Measurements from ENCODE around the gene RP9.
"Not testable (repeated sequence)": the region's sequence is repeated elsewhere in the genome, so short reads cannot be mapped to it uniquely, and the experiment has no call there.

RP9 gene

DNA sequence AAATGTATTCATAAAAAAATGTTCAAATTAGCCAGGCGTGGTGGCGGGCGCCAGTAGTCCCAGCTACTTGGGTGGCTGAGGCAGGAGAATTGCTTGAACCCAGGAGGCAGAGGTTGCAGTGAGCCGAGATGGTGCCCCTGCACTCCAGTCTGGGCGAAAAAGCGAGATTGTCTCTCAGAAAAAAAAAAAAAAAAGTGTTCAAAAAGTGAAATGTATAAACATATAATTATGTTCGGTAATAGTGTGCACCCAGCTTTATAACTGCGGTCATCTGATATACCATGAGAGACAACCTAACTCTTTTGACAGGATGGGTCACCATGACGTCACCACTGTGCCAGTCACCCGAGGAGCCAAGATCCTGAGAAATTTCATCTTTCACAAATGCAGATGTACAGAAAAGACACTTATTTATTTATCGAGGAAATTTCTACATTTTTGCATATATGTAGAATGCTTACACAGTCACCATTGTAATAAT, 594 bp upstream of the RP9 start:
- TF ChIP-seq, protein P1, sequence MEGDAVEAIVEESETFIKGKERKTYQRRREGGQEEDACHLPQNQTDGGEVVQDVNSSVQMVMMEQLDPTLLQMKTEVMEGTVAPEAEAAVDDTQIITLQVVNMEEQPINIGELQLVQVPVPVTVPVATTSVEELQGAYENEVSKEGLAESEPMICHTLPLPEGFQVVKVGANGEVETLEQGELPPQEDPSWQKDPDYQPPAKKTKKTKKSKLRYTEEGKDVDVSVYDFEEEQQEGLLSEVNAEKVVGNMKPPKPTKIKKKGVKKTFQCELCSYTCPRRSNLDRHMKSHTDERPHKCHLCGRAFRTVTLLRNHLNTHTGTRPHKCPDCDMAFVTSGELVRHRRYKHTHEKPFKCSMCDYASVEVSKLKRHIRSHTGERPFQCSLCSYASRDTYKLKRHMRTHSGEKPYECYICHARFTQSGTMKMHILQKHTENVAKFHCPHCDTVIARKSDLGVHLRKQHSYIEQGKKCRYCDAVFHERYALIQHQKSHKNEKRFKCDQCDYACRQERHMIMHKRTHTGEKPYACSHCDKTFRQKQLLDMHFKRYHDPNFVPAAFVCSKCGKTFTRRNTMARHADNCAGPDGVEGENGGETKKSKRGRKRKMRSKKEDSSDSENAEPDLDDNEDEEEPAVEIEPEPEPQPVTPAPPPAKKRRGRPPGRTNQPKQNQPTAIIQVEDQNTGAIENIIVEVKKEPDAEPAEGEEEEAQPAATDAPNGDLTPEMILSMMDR (IDR thresholded peaks at IDR 0.05; ENCODE audit: low read depth, low read length, missing control alignments): no peak
- in situ Hi-C loops (cut with HindIII; ENCODE audit: low sequenced_read_pairs): no loop called here
- peak overlapping the region; percentile 65 for H3K4me3 ChIP-seq (ENCODE audit: low read depth, low read length)
- no peak for DNase-seq (ENCODE audit: low read depth)

- no peak for DNase-seq (ENCODE audit: low read depth)
- TF ChIP-seq, protein P1 (IDR thresholded peaks at IDR 0.05; ENCODE audit: low read depth, low read length, missing control alignments): peak; percentile 13
- in situ Hi-C loops (cut with HindIII; ENCODE audit: low sequenced_read_pairs): no loop called here
- H3K4me3 ChIP-seq (ENCODE audit: low read depth, low read length): peak overlapping the region; percentile 65
These were observed 625 bp downstream of the RP9 start for GRCh38 chr7:33108554-33109004.

DNA sequence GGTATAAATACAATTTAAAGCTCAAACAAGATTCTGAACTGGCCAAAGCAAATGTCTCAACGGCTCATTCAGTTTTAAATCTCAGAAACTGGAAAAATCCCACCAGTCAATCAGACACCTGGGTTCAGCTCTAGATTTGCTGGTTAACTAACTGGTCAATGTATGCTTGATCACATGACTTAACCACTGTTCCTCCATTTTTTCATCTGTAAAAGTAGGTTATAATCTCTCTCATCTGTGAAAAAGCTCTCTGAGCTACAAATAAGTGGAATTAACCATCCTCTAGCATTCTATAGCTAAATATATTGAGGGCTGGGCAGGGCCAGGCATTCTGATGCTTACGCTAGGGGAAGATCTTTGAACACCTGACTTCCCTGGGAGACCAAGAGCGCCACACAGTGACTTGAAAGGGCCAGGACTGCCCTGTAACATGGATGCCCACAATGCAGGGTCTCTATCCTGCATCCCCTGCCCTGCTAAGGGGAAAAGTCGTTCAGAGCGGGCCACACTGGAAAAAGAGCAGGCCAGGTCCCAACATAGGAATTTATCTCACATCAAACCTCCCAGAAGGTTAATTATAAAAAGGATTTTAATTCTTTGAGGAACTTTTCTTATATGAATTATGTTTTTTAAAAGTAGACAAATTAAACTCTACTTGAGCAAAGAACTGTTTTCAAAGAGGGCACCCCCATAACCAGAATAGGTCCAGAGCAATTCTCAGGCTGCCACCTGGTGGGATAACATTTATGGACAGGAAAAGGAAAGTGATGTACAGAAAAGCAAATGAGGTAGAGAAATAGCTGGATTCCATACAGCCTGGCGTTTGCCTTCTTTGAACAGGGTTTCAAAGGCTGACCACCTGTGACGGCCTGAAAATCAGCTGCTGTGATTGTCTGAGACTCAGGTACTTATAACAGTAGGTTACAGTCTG, 1.8 kb downstream of the RP9 start:
- TF ChIP-seq, protein P1 (IDR thresholded peaks at IDR 0.05; ENCODE audit: low read depth, low read length, missing control alignments): peak; percentile 62
- in situ Hi-C loops (cut with HindIII; ENCODE audit: low sequenced_read_pairs): no loop called here
- peak overlapping the region; percentile 65 for H3K4me3 ChIP-seq (ENCODE audit: low read depth, low read length)
- peak; percentile 43 for DNase-seq (ENCODE audit: low read depth)

DNA sequence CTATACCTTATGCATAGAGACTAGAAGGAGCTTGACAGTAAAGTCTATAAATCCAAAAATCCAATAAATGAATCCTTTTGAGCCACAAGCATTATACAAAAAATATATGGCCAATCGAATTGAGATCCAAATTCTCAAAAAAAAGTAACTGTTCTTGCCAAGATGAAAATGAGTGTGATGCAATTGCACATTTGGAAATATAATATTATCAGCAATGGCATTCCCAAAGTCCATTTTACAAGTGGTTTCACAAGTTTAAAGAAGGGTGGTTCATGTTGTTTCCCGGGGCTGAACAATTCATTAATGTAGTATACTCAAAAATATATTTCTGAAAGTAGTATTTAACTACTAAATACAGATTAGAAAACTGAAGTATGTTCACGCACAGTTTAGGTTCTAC, 7.3 kb downstream of the RP9 start:
- no peak for DNase-seq (ENCODE audit: low read depth)
- TF ChIP-seq, protein P1 (IDR thresholded peaks at IDR 0.05; ENCODE audit: low read depth, low read length, missing control alignments): no peak
- no peak overlapping the region for H3K4me3 ChIP-seq (ENCODE audit: low read depth, low read length)
- in situ Hi-C loops (cut with HindIII; ENCODE audit: low sequenced_read_pairs): no loop called here

- in situ Hi-C loops (cut with HindIII; ENCODE audit: low sequenced_read_pairs): no loop called here
- TF ChIP-seq, protein P1 (IDR thresholded peaks at IDR 0.05; ENCODE audit: low read depth, low read length, missing control alignments): no peak
- DNase-seq (ENCODE audit: low read depth): no peak
- H3K4me3 ChIP-seq (ENCODE audit: low read depth, low read length): no peak overlapping the region
These were observed 8.4 kb downstream of the RP9 start for GRCh38 chr7:33100770-33101169.

DNA sequence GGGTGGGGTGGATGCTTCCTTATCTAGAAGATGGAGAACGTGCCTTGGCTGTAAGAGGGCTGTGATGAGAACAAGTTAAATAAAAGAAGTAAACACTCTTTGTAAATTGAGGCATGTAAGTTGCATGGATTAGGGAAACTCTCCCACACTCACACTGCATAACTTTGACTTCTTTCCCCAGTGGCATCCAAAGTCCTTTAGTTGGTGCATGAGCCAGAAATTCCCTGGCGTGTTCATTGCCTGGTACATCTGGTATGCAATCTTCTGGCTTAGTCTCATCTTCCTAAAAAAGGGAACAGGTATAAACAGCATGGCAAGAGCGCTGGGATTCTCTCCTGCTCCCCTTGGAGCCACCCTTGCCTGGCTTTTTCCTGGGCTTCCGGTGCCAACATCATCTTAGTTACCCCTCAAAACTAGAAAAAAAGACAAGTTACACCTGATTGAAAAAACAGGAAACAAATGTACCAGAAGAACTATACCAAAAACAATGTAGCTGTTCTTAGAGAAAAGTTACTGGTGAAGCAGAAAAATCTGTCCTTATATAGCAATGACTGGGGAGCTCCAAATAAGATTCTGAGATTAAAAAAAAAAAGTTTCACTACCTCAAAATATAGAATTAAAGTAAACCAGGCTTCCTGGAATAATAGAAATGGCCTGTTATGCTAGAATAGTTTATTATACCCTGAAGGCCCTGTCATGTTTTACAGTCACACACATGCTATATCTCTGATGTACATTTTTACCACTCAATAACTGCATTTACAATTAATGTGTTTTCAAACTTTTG, 9.9 kb downstream of the RP9 start:
- no peak overlapping the region for H3K4me3 ChIP-seq (ENCODE audit: low read depth, low read length)
- TF ChIP-seq, protein P1 (IDR thresholded peaks at IDR 0.05; ENCODE audit: low read depth, low read length, missing control alignments): no peak
- DNase-seq (ENCODE audit: low read depth): no peak
- in situ Hi-C loops (cut with HindIII; ENCODE audit: low sequenced_read_pairs): no loop called here

DNA sequence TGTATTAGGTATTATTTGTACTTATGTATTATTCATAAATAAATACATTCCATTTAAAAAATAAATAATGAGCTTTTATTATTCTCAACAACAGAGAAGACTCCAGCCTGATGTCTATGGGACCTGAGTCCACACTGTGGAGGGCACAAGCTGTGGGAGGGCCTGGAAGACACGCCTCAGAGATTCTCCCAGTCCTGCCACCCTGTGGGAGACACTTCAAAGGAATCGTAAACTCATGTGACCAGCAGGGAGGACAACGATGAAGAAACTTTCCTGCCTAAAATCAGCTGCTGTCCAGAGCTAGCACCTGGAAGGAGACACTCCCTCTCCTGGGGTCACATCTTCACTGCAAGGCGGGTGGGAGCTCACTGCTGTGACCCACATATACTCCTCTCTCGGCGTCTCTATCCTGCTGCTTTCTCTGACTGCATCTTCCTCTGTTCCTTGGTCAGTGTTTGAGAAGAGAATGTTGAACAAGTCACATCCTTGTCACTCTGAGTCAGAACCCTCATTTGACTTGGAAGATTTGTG, 14.4 kb downstream of the RP9 start:
- in situ Hi-C loops (cut with HindIII; ENCODE audit: low sequenced_read_pairs); H3K4me3 ChIP-seq (ENCODE audit: low read depth, low read length); DNase-seq (ENCODE audit: low read depth): not testable (repeated sequence)
